K562 (cell line): ENCODE measurements around the gene TRMT1. TPM values are rescaled to one million over a fixed set of nuclear protein-coding genes. Genes with fewer than 3 reads are reported as not detected.

Experiments used
- ATAC-seq: fragments of 200-7000 bp; cut with Tn5 transposase; 3 replicates; pipeline ENCODE4 v1.9.1; 2020; ENCODE audit warnings: moderate library complexity
- BruUV-seq: library from RNA; stranded (reverse); fragments of 400-500 nt; replicated peaks from 2 replicates; lab custom pipeline; 2021; lab: Mats Ljungman, UMichigan
- CTCF ChIA-PET: fragments of 300-600 bp; formaldehyde crosslinking; extraction: SDS; loops from one replicate; lab custom pipeline; 2021; ENCODE audit warnings: low intra/inter-chr PET ratio; lab: Yijun Ruan, JAX
- POLR2A ChIA-PET: fragments of 300-600, 350-650 bp; sonication (Branson Sonifier 250); formaldehyde crosslinking; extraction: SDS; loops from one replicate; lab custom pipeline; 2021; ENCODE audit warnings: antibody characterized with exemption, inconsistent platforms; lab: Yijun Ruan, JAX
- DNase-seq, 4 experiments: peaks; one replicate each; pipeline versions ENCODE4 v3.0.0 to v3.0.0-alpha.2; 2011 to 2018; ENCODE audit warnings: low spot score in 3 of 4, mixed read lengths in 3 of 4; ENCODE audit errors: extremely low read depth in 1 of 4
- FAIRE-seq: peaks from 2 replicates; lab custom pipeline; 2011; peaks lifted over from hg19 to GRCh38; lab: Jason Lieb, UNC
- H2AFZ ChIP-seq: 2 replicates; pipeline ENCODE4 v1.6.0; 2011; ENCODE audit warnings: low read depth, low read length, control low read depth, inconsistent platforms
- H3K27ac ChIP-seq: fragments of 200-600 bp; 3 replicates; pipeline ENCODE4 v1.8.0; 2011; ENCODE audit warnings: low read depth, mild to moderate bottlenecking, control low read depth, inconsistent platforms, low read length, moderate library complexity, mixed read lengths; ENCODE audit errors: extremely low read depth
- H3K27me3 ChIP-seq, 2 experiments: fragments of 300-600 bp in 1 of 2; 2 replicates in 1 of 2; 3 replicates in 1 of 2; pipeline versions ENCODE4 v1.6.0 to v1.8.0; 2011; ENCODE audit warnings: inconsistent platforms in 2 of 2, low read length in 2 of 2, mild to moderate bottlenecking in 1 of 2, mixed read lengths in 1 of 2, moderate library complexity in 1 of 2; ENCODE audit not compliant: control insufficient read depth in 2 of 2, insufficient read depth in 2 of 2
- H3K36me3 ChIP-seq: fragments of 300-600 bp; 3 replicates; pipeline ENCODE4 v1.8.0; 2011; ENCODE audit warnings: mild to moderate bottlenecking, low read length, inconsistent platforms; ENCODE audit not compliant: control insufficient read depth, insufficient read depth
- H3K4me1 ChIP-seq, 2 experiments: fragments of 200-600 bp in 1 of 2; replicated peaks in 1 of 2; 2 replicates in 1 of 2; 3 replicates in 1 of 2; pipeline versions ENCODE4 v1.5.1 to v1.8.0; 2011; ENCODE audit warnings: inconsistent platforms in 2 of 2, low read length in 2 of 2, mild to moderate bottlenecking in 1 of 2, mixed read lengths in 1 of 2, moderate library complexity in 1 of 2; ENCODE audit not compliant: control insufficient read depth in 2 of 2, insufficient read depth in 2 of 2
- H3K4me2 ChIP-seq: 2 replicates; pipeline ENCODE4 v1.6.1; 2011; ENCODE audit warnings: low read length, control low read depth, inconsistent platforms, mixed read lengths; ENCODE audit not compliant: insufficient read depth
- H3K4me3 ChIP-seq: fragments of 200-600 bp; sonication (generic), shearing (Covaris generic); 2 replicates; pipeline ENCODE4 v1.5.1; 2016; ENCODE audit warnings: control low read depth, inconsistent platforms
- H3K79me2 ChIP-seq: fragments of 200-600 bp; 3 replicates; pipeline ENCODE4 v1.8.0; 2011; ENCODE audit warnings: low read length, inconsistent platforms; ENCODE audit not compliant: control insufficient read depth, insufficient read depth
- H3K9ac ChIP-seq, 2 experiments: 2 replicates each; pipeline versions ENCODE4 v1.6.0 to v1.6.1; 2011; ENCODE audit warnings: low read depth in 2 of 2, low read length in 2 of 2, control low read depth in 1 of 2, inconsistent platforms in 1 of 2, mild to moderate bottlenecking in 1 of 2, mixed read lengths in 1 of 2; ENCODE audit not compliant: insufficient read depth in 1 of 2
- H3K9me1 ChIP-seq: one replicate; pipeline ENCODE4 v1.6.0; 2011; ENCODE audit warnings: inconsistent platforms, mild to moderate bottlenecking, low read length, moderate library complexity; ENCODE audit not compliant: control insufficient read depth, insufficient read depth
- H3K9me3 ChIP-seq: replicated peaks from 2 replicates; pipeline ENCODE4 v1.5.1; 2011; ENCODE audit warnings: low read depth, low read length, inconsistent platforms; ENCODE audit not compliant: control insufficient read depth, insufficient read depth
- H4K20me1 ChIP-seq: replicated peaks from 2 replicates; pipeline ENCODE4 v1.6.1; 2011; ENCODE audit warnings: low read length, inconsistent platforms, mixed read lengths; ENCODE audit not compliant: control insufficient read depth, insufficient read depth
- CREB3 ChIP-seq: fragments of 450-650 bp; conservative IDR thresholded peaks from 2 replicates; pipeline ENCODE4 v1.6.1; 2016; ENCODE audit warnings: missing genetic modification characterization, low read depth, mild to moderate bottlenecking, missing compliant biosample characterization, moderate library complexity
- CREB3L1 ChIP-seq: fragments of 450-650 bp; IDR thresholded peaks from 2 replicates; pipeline ENCODE4 v1.6.1; 2014; ENCODE audit warnings: low read depth, mild to moderate bottlenecking, moderate library complexity, borderline replicate concordance
- DDX20 ChIP-seq: fragments of 450-650 bp; IDR thresholded peaks from 2 replicates; pipeline ENCODE4 v1.6.1; 2016; ENCODE audit warnings: missing genetic modification characterization, low read depth, mild to moderate bottlenecking, missing compliant biosample characterization, moderate library complexity
- KDM2B ChIP-seq: fragments of 250-450 bp; sonication (Bioruptor Pico); IDR thresholded peaks from 2 replicates; pipeline ENCODE4 v1.8.0; 2021; ENCODE audit warnings: mild to moderate bottlenecking, moderate library complexity
- NR4A1 ChIP-seq, 2 experiments: fragments of 250-450 bp in 1 of 2; fragments of 450-650 bp in 1 of 2; sonication (Bioruptor Pico) in 1 of 2; IDR thresholded peaks; 2 replicates each; pipeline versions ENCODE4 v1.4.0 to v1.6.1; 2016 to 2020; ENCODE audit warnings: mild to moderate bottlenecking in 2 of 2, missing compliant biosample characterization in 1 of 2, missing genetic modification characterization in 1 of 2, moderate library complexity in 1 of 2
- POLR3A ChIP-seq: IDR thresholded peaks from 2 replicates; pipeline ENCODE4 v1.6.1; 2011; ENCODE audit warnings: borderline replicate concordance, mild to moderate bottlenecking, moderate library complexity; ENCODE audit not compliant: insufficient read length, insufficient read depth; ENCODE audit errors: extremely low read depth
- ZBTB1 ChIP-seq: sonication (generic); formaldehyde crosslinking; IDR thresholded peaks from 2 replicates; pipeline ENCODE4 v1.8.1; 2023; ENCODE audit warnings: missing genetic modification reagents, low read depth, mild to moderate bottlenecking, borderline replicate concordance
- ZNF274 ChIP-seq: IDR thresholded peaks from 2 replicates; pipeline ENCODE4 v1.6.1; 2011; ENCODE audit warnings: low read depth, mild to moderate bottlenecking, low read length, moderate library complexity, borderline replicate concordance
- ZNF280A ChIP-seq: fragments of 450-650 bp; IDR thresholded peaks from 2 replicates; pipeline ENCODE4 v1.6.1; 2018; ENCODE audit warnings: mild to moderate bottlenecking, low read depth; ENCODE audit not compliant: partially characterized antibody
- ZNF57 ChIP-seq: fragments of 450-650 bp; formaldehyde crosslinking; IDR thresholded peaks from 2 replicates; pipeline ENCODE4 v1.4.0; 2020; ENCODE audit warnings: mild to moderate bottlenecking, moderate library complexity
- WGBS: fragments of 100-300 bp; shearing (Covaris generic); methylation state at CpG from one replicate; pipeline ENCODE4 v1.1.6; 2016; ENCODE audit warnings: low coverage, mixed read lengths; ENCODE audit not compliant: insufficient coverage; ENCODE audit errors: missing lambda C conversion rate; 5-methylcytosine and 5-hydroxymethylcytosine counted together
- in situ Hi-C: fragments of 300-500 bp; cut with MboI; formaldehyde crosslinking; loops from 4 replicates; pipeline ENCODE4 v1.15.0; 2018; ENCODE audit warnings: inconsistent platforms, mixed read lengths
- intact Hi-C: fragments of 100-400 bp; cut with micrococcal nuclease; formaldehyde crosslinking; loops from 2 replicates; pipeline ENCODE4 v1.14.2; 2022
- polyA plus RNA-seq, 8 experiments: library from polyadenylated mRNA; depleted of rRNA in 4 of 8; stranded (reverse) in 5 of 8; unstranded in 3 of 8; fragments of >200 nt; fragmentation: Nextera tagmentation in 2 of 8; fragmentation: Illumina TruSeq in 1 of 8; extraction: Ambion mirVana in 2 of 8; extraction: Trizol in 1 of 8; gene quantifications; 2 replicates each; pipeline versions ENCODE4 v1.2.1 to v1.2.3, GENCODE V29; 2011 to 2014; ENCODE audit warnings: inconsistent platforms in 1 of 8, missing spikeins in 1 of 8
- total RNA-seq, 7 experiments: library from RNA; depleted of rRNA in 6 of 7; stranded (reverse); fragments of >200 nt in 6 of 7; fragmentation: Illumina TruSeq in 2 of 7; extraction: Trizol in 2 of 7; gene quantifications; 2 replicates each; pipeline versions ENCODE4 v1.2.1 to v1.2.3, GENCODE V29; 2011 to 2021; ENCODE audit warnings: low replicate concordance in 1 of 7

Gene TRMT1
- total and polyA plus RNA-seq, 9 of the 15 experiments (the other 6 are each of a cell fraction or from before 2014, with no cell fraction given), result 5.8 to 158 (median 54.3) TPM

GRCh38 chr19:13133241-13133870 is 16.8 kb upstream of the TRMT1 start:
- no TSS peak for BruUV-seq
- no peak for ATAC-seq
- H3K27me3 ChIP-seq, result no peaks in the 10 kb centered on the region
- no peaks in the 10 kb centered on the region for H3K9me3 ChIP-seq
- H3K9ac ChIP-seq, result no peak overlapping the region; a peak in 1 of 4 replicates
- peaks cover 62% of the 10 kb centered on the region for H3K79me2 ChIP-seq
- no peak overlapping the region for H3K4me2 ChIP-seq
- H3K4me3 ChIP-seq, result no peak overlapping the region
- no peak for DNase-seq
- POLR2A ChIA-PET, result interaction anchor here (1.6 to 3.2 kb wide), 4 partner anchors 13 to 21 kb away, joined by 6 to 17 read pairs (median 13); partner anchors contain the start of genes IER2 and STX10
- H3K27ac ChIP-seq, result no peak overlapping the region
- H3K4me1 ChIP-seq, result peaks cover 16 to 34% of the 10 kb centered on the region in 2 experiments
- FAIRE-seq, result peak; percentile 66
- in situ Hi-C loops, result no loop called here
- intact Hi-C loops, result no loop called here
- peaks cover 92% of the 10 kb centered on the region for H3K36me3 ChIP-seq
- CTCF ChIA-PET, result no interaction called here
- H2AFZ ChIP-seq, result no peak overlapping the region
- H3K9me1 ChIP-seq, result no peaks in the 10 kb centered on the region
- 77% methylated on average over 11 of the region's 12 CpGs for WGBS
- TF ChIP-seq ZNF274, result no peak
- no peak for TF ChIP-seq POLR3A
- TF ChIP-seq KDM2B (CRISPR knock-in tag), result no peak
- no peak for TF ChIP-seq ZNF280A
- TF ChIP-seq CREB3, result no peak
- no peak for TF ChIP-seq ZNF57
- no peak for TF ChIP-seq CREB3L1
- TF ChIP-seq NR4A1 (CRISPR knock-in tag; IDR thresholded peaks at IDR 0.05), result no peak
- no peak for TF ChIP-seq NR4A1 (tag; IDR thresholded peaks at IDR 0.05)
- no peak for TF ChIP-seq DDX20
- TF ChIP-seq ZBTB1 (CRISPR knock-in tag), result no peak
- H4K20me1 ChIP-seq, result peaks cover 35% of the 10 kb centered on the region
